NCI-H1417 (cell line): ENCODE measurements around the gene WIPF2.

ENCODE experiments used
- DNase-seq, 3 experiments: peaks; one replicate each; lab custom pipeline; 2025; lab: John Stamatoyannopoulos, UW

The WIPF2 gene

DNA sequence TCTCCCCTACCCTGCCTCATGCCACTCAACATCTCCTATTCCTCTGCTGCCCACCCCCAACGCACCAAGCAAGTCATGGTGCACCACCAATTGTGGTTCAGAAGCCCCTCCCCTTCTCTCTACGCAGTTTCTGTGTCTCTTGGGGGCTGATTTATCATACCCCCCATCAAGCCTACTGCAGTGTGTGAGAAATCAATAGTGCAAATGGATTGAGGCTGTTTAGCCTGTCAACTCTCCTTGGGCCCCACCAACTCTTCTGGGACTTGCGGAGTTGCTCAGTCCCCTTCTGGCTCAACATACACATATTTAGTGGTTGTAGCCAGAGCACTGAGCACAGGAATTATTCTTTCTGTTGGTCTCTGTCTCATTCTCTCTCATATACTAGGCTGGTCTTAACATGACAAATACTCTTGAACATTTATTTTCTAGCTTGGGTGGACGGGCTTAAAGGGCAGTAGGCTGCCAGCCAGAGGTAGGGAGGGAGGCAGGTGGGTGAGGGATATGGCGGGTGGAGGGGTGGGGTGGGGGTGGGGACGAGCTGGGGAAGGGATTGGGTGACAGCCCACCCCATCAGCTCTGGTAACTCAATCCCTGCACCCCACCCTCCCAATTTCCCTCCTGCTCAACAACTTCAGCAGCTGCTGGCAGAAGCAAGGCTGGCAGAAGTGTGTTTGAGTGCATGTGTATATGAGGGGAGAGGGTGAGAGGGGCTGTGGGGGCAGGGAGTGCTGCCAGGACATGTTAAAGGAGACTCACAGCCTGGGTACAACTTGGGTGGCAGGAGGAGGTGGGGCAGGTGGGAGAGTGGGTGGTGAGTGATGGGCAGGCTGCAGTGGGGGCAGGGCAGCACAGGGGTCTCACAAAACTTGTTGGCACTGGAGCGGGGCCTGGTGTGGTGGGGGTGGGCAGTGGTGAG, 94.8 kb downstream of the WIPF2 start:
- DNase-seq: peak in 2 of 3 experiments; percentile 51 to 83

DNA sequence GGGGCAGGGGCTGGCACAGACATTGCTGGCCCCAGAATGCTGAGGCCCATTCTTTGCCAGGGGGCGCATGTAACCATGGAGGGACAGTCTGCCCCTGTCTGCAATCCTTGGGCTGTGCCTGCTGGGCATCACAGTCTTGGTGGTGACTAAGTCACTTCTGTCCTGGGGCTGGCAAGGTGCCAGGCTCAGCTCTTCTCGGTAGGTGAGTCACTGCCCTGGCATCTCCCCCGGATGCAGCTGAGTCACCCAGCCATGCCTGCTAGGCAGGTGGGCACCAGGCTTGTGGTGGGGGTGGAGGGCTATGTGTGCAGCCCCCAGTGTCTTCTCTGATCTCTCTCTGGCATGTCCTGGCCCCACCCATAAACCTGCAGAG, 95.5 kb downstream of the WIPF2 start:
- peak in 2 of 3 experiments; percentile 78 to 92 for DNase-seq

DNA sequence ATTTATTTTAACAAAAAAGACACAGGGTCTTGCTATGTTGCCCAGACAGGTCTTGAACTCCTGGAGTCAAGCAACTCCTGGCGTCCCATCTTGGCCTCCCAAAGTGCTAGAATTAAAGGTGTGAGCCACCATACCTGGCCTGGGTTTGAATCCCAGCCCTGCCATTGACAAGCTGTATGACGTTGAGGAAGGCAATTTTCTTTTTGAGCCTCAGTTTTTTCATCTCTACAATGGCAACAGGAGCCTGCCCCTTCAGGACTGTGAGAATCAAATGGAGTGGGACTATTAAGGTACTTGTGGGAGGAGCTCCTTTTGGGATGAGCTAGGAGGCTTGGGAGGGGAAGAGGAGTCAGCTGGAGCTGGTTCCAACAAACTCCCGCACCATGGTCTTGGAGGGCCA, 96.1 kb downstream of the WIPF2 start:
- DNase-seq: no peak

DNA sequence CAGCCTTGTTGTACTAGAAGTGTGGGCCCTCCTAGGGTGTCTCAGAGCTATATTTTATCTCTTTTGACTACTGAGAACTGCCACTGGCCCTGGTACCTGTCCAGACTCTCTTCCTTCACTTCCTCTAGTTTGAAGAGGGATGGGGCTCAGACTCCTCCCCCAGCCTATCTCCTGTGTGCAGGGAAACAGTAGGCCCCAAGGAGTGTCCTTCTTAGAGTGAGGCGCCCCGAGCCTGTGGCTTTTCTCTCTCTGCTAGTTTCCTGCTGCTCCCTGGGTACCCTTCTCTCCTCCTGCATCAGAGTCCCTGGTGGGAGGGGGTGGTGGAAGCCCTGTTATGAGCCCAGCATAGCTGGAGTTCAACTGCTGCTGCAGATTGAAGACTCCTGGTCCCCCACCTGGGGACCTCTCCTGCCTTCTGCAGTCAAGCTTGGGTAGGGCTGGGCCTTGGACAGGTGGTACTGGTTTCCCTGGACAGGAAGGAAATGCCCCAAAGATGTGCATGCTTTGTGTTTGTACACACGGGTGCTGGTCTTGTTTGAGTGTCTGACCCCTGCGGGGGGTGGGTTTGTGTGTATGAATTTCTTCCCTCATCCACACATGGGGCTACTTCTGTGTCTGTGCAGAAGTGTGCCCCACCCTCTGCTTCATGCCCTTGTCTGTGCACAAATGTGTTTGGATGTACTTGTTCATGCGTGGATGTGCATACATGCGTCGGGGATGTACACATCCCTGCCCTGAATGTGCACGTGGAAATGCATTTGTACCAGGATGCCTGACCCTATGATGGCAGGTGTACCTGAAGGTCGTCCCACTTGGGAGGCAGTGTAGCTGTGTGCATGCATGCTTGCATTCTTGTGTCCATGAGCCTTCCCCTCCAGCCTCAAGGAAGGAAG, 96.8 kb downstream of the WIPF2 start:
- peak in 1 of 3 experiments; percentile 8 for DNase-seq

DNA sequence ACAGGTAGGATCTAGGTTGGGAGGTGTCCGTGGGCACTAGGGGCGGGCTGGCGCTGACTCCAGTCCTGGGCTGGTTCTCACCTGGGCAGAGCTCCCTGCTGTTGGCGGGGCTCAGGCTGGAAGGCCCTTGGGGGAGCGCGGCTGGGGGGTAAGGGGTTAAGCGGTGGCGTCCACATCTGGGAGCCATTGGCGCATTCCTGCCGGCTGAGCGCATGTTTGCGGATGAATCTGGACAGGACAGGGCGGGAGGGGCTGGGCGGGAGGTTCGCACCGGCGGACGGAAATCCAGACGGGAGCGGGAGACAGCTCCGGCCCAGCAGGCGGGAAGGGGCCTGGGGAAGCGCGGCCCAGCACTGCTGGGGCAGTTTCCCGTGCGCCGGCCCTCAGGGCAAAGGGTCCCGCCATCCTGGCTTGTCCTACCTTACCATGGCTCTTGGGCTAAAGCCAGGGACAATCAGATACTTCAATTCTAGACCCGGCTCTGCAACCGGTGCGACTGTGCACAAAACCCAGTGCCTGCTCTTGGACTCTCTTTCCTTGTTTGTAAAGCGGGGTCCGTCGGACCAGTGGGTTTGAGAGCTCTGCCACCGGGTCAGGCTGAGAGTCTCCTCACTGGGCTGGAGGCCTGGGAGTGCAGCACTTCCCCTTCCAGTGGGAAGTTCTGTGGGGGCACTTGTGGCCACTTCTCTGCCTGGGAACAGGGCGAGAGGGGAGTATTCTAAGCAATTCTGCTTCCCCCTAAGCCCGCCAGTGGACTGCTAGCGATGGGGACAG, 97.7 kb downstream of the WIPF2 start:
- DNase-seq: no peak

DNA sequence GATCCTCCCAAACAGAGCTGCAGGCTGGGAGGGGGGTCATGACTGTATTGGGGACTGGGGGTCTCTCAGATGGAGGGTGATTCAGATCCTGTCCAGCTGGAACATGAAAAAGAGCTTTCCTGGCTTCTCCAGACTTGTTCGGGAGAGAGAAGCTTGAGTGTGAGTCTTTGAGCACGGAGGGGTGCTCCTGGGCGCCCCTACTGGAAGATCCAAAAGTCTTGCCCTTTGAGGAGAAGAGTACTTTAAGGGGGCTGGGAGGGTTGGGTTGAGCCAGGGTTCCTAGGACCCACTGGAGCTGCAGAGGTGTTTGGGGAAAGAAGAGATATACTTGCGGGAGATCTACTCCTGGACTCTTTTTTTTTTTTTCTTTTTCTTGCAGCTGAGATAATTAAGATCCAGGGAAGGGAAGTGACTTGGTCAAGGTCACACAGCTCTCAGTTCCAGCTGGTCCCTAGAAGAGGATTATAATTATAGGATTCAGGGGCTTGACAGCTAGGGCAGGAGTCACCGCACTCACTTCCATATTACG, 98.3 kb downstream of the WIPF2 start:
- DNase-seq: no peak

DNA sequence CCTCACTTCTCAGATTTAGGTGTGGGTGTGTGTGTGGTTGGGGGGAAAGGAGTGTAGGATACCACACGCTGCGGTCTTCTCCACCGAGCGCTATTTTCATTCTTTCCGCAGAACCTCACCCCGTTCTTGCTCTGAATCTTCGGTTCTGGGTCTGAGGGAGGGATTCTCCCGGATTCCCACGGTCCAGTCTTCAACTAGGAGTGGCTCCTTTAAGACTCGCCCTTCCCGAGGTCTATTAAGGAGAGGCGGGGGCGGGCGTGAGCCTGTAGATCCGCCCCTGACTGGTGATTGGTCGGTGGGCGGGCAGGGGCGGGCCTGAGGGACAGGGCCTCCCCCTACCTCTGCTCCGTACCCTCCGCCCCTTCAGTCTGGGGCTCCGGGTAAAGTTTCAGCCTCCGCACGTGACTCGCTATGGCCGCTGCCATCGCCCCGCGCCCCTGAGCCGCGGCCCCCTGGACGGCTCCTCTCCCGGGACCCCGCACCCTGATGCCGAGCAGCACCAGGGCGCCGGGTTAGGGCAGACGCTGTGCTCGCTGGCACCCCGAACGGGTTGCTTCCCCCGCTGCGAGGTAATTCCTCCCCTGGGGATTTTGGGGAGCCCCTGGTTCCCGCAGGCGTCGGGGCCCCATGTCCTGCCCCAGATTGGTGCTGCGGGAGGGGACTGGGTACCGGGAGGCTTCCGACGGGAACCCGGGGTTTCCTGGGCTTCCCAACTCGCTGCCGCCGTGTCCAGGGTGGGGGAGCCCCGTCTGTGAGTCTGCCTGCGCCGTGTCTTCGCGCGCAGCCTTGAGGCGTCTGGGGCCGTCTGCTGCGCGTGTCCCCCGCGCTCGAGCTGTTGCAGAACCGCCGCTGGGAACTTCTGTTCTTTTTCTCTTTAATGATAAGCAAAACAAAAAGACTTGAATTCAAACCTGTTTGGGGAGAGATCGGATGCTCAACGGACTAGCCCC, 99.1 kb downstream of the WIPF2 start:
- DNase-seq: peak; percentile 93 to 95 (median 95)

DNA sequence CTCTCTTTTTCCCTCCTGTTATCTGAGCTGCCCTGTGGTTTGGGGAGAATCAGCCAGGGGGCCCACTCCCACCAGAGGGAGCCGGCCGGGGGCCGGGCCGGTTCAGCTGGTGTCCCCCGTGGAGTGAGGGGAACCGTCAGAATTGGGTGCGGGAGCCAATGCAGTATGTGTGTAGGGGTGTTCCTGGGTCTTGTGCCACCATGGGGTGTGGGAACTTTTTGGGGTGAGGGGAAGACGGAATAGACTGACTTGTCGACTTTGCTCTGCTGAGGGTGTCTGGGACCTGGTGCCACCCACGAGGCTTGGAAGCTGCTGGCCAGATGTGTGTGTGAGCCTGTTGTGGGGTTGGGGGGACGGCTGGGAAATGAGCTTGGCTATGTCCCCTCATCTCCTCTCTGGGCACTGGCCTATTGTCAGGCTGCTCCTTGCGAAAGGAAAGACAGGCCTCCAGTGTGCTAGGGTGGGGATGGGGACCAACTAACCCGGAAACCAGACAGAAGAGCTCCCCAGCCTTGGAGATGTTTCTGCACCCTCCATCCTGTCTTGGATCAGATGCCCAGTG, 99.8 kb downstream of the WIPF2 start:
- no peak for DNase-seq

DNA sequence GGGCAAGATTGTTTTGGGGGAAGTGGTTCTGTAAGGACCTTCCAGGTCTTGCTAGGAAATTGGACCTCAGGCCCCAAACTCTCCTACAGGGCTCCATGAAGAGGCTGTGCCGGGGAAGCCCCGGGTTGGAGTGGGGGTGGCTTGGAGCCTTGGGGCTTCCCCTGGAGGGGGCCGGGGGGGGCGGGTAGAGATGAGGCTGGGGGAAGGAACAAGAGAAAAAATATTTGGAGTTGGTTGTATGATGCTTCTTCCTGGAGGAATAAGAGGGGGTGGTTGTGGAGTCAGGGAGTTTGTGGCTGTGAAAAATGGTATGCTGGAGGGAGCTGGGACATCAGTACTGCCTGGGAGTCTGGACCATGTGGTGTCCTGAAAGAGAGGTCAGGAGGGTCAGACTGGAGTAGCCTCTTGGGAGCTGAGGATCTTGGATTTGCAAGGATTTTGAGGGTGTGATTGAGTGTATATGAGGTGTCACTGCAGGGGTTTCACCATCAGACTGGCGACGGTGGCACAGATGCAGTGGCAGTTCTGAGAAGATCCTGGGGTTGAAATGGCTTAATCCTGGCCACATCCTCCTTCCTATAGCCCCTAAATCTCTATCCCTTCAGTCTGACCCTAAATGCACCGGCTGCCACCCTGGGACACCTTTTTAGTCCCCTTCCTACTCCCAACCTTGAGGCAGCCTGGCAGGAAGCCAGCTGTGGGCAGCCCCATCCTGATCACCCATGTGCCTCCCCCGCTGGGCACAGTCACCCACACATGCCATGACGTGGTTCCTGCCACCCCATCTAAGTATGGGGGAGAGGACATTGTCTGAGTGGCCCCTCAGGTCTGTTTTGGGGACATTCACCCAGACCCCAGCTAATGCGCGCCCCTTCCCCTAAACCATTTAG, 100.8 kb downstream of the WIPF2 start:
- DNase-seq: no peak

DNA sequence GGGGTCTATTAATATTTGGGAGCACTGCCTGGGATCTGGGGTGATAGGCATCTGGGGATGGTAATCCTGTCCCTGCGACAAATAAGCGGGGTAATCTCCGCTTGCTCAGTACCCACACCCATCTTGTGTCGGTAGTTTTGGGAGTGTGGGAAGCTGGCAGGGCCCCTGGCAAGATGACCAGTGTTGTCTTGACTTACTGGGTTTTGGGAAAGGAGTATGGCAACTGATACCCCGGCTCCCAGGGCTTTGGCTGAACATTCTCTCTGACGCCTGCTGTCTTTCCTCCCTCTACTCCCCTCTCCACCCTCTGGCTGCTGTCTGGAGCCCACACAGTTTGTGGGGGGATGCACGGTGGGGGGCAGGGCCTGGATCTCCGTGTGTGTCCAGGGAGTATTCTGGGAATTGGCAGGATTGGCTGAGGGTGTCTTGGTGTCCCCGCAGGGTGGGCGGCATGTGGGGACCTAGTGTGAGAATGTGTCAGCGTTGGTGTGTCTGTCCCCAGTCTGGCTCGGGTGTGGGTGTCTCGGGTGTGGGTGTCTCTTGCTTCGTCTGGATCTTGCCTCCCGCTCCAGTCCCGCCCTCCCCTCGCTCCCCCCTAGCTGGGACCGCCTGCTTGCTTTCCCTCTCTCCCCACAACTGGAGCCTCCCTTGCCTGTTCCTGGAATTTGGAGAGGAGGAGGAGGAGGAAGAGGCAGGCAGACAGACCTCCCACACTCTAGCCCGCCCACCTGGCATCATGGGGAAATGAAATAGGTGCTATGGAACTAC, 101.8 kb downstream of the WIPF2 start:
- DNase-seq: no peak

DNA sequence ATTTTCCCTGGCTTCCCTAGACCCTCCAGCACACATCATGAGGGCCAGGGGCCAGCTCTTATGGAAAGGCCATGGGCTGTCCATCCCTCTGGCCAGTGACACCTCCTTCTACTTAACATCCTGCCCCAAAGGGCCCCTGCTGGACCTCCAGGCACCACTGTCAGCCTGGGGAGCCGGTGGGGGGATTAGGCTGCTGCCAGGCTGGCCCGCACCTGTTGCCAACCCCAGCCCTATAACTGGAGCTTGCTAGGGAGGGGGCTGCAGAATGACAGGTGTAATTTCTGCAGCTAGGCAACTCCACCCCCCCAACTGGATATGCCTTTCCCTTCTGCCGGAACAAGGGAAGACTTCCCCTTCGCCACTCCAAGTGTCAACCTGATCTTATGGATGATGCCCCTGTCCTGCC, 102.4 kb downstream of the WIPF2 start:
- peak in 1 of 3 experiments; percentile 43 for DNase-seq

DNA sequence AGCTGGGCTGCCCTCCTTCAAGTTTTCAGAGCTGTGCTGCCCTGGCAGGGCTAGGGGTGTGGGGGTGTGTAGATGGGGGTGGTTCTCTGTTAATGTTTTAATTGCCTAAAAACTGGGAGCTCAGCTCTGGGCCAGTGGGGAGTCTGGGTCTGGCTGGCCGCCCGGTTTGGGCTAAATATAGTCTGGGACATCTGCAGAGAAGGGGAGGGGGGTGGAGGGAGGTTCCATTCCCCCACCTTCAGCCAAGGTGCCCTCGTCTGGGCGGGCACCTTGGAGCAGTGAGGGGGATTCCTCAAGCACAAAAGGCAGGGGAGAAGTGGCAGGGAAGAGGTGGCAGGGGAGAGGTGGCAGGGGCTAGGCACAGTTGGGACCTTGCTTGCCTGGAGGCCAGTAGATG, 102.9 kb downstream of the WIPF2 start:
- peak in 1 of 3 experiments; percentile 53 for DNase-seq

DNA sequence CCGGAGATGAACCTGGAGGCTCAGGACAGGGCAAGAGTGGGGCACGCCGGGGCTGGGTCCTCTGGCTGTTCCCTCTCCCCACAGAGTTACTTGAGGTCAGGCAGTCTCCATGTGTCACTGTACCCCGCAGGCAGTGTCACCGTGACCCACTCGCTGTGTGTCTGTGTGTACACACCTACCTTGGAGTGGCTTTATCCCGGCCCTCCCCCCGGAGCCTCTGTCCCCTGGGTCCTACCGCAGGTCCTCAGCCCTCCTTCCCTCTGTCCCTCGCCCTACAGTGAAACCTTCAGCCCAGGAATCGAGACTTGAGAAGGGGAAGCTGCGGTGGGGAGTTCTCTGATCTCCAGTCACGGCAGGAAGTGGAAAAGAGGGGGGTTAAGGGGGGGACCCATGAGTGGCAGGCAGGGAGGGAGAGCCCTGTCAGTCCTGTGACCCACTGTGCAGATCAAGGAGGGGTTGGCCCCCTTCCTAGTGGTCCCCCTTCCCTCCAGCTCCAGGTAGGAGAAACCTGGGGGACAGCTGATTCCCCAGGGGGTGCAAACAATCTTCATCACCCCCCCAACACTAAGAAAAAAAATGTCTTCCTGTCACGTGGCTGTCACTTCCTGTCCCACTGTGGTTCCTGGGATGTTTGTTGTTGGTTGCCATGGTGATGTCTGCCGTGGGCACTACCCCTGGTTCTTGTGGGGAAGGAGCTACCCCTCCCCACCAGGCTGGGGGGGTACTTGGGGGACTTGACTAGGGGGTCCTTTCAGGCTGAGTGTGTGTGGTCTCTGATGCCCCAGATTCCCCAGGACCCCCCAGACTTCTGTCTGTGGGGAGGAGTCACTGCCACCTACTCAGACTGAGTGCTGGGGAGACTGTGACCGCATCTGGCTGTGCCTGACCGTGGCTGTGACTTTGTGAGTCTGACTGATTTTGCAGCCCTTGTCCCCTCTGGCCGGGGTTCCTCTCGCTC, 103.5 kb downstream of the WIPF2 start:
- peak; percentile 35 to 62 (median 41) for DNase-seq

DNA sequence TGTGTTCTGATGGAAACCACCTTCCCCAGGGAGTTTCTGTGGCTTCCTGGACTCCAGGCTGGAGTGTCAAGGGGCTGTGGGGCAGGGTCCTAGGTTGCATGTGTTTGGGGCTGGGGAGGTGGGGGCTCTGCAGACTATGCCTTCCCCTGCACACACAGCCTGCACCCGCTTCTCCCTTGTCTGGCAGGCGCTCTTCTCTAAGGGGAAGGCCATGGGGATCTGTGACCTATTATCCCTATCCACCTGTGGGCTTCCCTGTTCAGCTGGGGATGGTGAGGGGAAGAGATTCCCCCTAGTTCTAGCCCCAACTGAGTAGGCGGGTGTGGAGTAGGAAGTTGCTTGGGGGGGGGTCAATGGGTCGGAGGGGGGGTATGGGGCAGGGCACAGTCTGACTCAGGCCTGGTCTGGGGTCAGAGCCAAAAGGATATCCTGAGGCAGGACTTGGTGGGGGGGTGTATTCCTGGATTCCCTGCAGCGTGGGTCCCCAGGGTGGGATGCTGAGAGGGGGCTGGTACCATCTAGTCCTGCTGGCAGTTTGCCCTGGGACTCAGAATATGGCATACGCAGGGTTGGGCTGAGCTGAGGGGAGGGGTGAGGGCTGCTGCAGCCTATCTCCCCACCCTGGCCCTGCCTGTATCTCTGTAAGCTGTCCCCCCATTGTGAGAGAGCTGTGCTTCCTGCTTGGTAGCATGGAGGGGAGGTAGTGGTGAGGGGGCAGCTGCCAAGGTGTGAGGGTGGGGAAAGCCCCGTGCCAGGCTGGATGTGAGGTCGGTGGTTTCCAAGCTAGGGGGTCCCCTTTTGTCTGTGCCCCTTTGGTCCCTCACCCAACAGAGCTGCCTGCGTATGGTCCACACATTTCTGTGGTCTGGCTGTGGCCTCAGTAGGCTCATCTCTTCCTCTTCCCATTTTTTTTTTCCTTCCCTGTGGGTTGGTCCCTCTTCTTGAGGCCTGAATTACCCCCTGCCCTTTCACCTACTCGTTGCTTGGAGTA, 104.6 kb downstream of the WIPF2 start:
- no peak for DNase-seq

DNA sequence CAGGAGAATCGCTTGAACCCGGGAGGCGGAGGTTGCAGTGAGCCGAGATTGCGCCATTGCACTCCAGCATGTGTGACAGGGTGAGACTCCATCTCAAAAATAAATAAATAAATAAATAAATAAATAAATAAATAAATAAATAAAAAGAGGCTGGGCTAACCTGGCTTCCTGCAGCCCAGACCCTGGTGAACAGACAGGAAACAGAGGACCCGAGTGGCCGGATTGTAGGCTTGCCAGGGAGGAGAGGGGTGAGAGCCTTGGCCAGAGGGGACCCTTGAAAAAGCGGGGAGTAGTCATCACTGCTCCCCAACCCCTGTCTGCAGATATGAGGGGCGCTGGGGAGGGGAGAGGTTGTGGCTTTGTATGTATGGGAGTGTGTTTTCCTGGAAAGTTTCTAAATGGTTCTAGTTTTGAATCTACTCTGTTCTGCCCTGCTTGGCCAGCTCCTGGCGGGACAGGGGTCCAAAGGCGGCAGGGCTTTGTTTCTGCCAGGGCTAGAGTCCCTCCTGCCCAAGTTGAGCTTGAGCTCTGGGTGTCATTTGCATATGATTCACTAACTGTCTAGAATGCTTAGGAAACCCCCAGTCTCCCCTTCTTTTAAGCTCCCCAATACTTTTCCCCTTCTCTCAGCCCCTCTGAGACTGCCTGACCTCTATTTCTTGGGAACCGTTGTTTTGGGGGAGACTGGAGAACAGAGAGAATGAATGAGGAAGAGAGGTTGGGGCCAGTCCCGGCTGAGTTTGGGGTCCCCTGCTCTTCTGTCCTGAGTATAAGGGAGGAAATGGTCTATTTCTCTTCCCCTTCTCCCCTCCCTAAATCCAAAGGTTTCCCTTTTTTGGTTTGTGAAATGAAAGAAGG, 106.3 kb downstream of the WIPF2 start:
- no peak for DNase-seq
